NT2/D1 (cell line): ENCODE measurements around the gene SRP14.

Experiments used
- SUZ12 ChIP-seq: IDR thresholded peaks from 2 replicates; pipeline ENCODE4 v1.6.1; 2011; ENCODE audit not compliant: insufficient read length, insufficient read depth; ENCODE audit errors: extremely low read depth
- YY1 ChIP-seq: IDR thresholded peaks from 2 replicates; pipeline ENCODE4 v1.6.1; 2011; ENCODE audit not compliant: insufficient read length, insufficient read depth

GRCh38 chr15:40037721-40038120, 1.3 kb downstream of the SRP14 start:
- TF ChIP-seq YY1 (no peak), SUZ12 (no peak)
